Ishikawa (cell line): ENCODE data around the gene RALGAPA2.

Experiments used
- CEBPB ChIP-seq: IDR thresholded peaks from 2 replicates; pipeline ENCODE4 v1.6.1; 2012
- CREB1 ChIP-seq: IDR thresholded peaks from 2 replicates; pipeline ENCODE4 v1.6.1; 2012; ENCODE audit warnings: low read depth
- EGR1 ChIP-seq: IDR thresholded peaks from 2 replicates; pipeline ENCODE4 v1.6.1; 2012
- EP300 ChIP-seq: IDR thresholded peaks from 2 replicates; pipeline ENCODE4 v1.6.1; 2012; ENCODE audit warnings: borderline replicate concordance
- FOXM1 ChIP-seq: IDR thresholded peaks from 2 replicates; pipeline ENCODE4 v1.6.1; 2012; ENCODE audit warnings: low read depth, borderline replicate concordance
- MAX ChIP-seq: IDR thresholded peaks from 2 replicates; pipeline ENCODE4 v1.6.1; 2012
- NFIC ChIP-seq: IDR thresholded peaks from 2 replicates; pipeline ENCODE4 v1.6.1; 2012
- RAD21 ChIP-seq: IDR thresholded peaks from 2 replicates; pipeline ENCODE4 v1.6.1; 2012; ENCODE audit warnings: low read depth
- TAF1 ChIP-seq: IDR thresholded peaks from 2 replicates; pipeline ENCODE4 v1.6.1; 2012; ENCODE audit warnings: low read depth, mild to moderate bottlenecking
- TCF12 ChIP-seq: IDR thresholded peaks from 2 replicates; pipeline ENCODE4 v1.6.1; 2012; ENCODE audit warnings: low read depth
- TEAD4 ChIP-seq: IDR thresholded peaks from 2 replicates; pipeline ENCODE4 v1.6.1; 2012
- YY1 ChIP-seq: IDR thresholded peaks from 2 replicates; pipeline ENCODE4 v1.6.1; 2012; ENCODE audit warnings: low read depth
- ZBTB7A ChIP-seq: IDR thresholded peaks from 2 replicates; pipeline ENCODE4 v1.6.1; 2012; ENCODE audit warnings: low read depth
- TF ChIP-seq, protein P1 (sequence below): IDR thresholded peaks from 2 replicates; pipeline ENCODE4 v1.6.1; 2012; ENCODE audit warnings: low read depth, mild to moderate bottlenecking
- TF ChIP-seq, protein P2 (sequence below): IDR thresholded peaks from 2 replicates; pipeline ENCODE4 v1.6.1; 2012

Gene RALGAPA2

DNA sequence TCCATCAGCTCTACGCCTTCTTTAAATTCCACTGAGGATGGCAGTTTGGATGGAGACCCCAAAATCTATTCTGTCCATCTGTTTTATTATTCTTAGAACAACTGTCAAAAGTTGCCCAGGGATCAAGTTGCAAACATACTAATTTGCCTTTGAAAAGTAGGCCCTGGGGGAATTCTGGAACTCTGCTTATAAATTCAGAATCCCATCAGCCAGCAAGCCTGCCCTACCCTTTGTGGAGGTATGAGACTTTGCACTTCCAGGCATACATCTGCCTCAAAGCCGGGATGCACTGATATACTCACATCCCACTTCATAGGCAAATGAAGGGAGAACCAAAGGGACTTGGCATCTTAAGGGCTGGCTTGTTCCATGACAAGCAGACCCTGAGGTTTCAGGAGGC is 250.9 kb downstream of the RALGAPA2 start:
- no peak for TF ChIP-seq EGR1
- no peak for TF ChIP-seq TCF12
- TF ChIP-seq ZBTB7A = no peak
- TF ChIP-seq, protein P1, sequence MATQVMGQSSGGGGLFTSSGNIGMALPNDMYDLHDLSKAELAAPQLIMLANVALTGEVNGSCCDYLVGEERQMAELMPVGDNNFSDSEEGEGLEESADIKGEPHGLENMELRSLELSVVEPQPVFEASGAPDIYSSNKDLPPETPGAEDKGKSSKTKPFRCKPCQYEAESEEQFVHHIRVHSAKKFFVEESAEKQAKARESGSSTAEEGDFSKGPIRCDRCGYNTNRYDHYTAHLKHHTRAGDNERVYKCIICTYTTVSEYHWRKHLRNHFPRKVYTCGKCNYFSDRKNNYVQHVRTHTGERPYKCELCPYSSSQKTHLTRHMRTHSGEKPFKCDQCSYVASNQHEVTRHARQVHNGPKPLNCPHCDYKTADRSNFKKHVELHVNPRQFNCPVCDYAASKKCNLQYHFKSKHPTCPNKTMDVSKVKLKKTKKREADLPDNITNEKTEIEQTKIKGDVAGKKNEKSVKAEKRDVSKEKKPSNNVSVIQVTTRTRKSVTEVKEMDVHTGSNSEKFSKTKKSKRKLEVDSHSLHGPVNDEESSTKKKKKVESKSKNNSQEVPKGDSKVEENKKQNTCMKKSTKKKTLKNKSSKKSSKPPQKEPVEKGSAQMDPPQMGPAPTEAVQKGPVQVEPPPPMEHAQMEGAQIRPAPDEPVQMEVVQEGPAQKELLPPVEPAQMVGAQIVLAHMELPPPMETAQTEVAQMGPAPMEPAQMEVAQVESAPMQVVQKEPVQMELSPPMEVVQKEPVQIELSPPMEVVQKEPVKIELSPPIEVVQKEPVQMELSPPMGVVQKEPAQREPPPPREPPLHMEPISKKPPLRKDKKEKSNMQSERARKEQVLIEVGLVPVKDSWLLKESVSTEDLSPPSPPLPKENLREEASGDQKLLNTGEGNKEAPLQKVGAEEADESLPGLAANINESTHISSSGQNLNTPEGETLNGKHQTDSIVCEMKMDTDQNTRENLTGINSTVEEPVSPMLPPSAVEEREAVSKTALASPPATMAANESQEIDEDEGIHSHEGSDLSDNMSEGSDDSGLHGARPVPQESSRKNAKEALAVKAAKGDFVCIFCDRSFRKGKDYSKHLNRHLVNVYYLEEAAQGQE = no peak
- no peak for TF ChIP-seq CREB1
- TF ChIP-seq TEAD4 = no peak
- TF ChIP-seq TAF1 = no peak
- TF ChIP-seq EP300 = no peak
- TF ChIP-seq YY1 = no peak
- no peak for TF ChIP-seq RAD21
- TF ChIP-seq, protein P2, sequence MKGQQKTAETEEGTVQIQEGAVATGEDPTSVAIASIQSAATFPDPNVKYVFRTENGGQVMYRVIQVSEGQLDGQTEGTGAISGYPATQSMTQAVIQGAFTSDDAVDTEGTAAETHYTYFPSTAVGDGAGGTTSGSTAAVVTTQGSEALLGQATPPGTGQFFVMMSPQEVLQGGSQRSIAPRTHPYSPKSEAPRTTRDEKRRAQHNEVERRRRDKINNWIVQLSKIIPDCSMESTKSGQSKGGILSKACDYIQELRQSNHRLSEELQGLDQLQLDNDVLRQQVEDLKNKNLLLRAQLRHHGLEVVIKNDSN = no peak
- TF ChIP-seq CEBPB = no peak
- no peak for TF ChIP-seq NFIC

GRCh38 chr20:20459726-20460125 is 252.7 kb downstream of the RALGAPA2 start:
- TF ChIP-seq TAF1 = no peak
- no peak for TF ChIP-seq NFIC
- TF ChIP-seq FOXM1 = no peak
- TF ChIP-seq RAD21 = no peak
- TF ChIP-seq EP300 = no peak
- TF ChIP-seq EGR1 = no peak
- TF ChIP-seq ZBTB7A = no peak
- no peak for TF ChIP-seq MAX
- TF ChIP-seq, protein P2 = no peak

- TF ChIP-seq TAF1 (no peak), CREB1 (no peak), NFIC (no peak)
Observed at GRCh38 chr20:20457392-20458126, 254.9 kb downstream of the RALGAPA2 start.

- TF ChIP-seq FOXM1 (no peak), TCF12 (no peak), TAF1 (no peak)
- TF ChIP-seq, protein P2 = no peak
Observed at GRCh38 chr20:20456741-20457140, 255.7 kb downstream of the RALGAPA2 start.

DNA sequence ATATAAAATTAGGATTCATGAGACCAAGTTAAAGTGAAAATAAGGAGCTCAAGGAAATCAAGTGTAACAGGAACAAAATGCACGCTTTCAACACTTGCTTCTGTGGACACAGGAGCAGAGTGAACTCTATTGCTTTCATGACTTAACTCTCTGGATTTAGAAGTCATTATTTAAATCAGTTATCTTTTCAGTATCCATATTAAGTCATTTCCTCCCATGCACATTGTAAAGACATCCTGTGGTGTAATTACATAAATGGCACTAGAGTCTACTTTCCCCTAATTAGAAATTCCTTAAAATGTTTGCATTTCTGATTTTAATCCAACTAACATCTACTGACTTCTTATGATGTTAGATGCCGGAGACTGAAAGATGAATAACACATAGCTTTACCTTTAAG is 256.5 kb downstream of the RALGAPA2 start:
- TF ChIP-seq TAF1 = no peak
- no peak for TF ChIP-seq YY1
- TF ChIP-seq TEAD4 = no peak
- TF ChIP-seq, protein P1 = no peak
- TF ChIP-seq EP300 = no peak

DNA sequence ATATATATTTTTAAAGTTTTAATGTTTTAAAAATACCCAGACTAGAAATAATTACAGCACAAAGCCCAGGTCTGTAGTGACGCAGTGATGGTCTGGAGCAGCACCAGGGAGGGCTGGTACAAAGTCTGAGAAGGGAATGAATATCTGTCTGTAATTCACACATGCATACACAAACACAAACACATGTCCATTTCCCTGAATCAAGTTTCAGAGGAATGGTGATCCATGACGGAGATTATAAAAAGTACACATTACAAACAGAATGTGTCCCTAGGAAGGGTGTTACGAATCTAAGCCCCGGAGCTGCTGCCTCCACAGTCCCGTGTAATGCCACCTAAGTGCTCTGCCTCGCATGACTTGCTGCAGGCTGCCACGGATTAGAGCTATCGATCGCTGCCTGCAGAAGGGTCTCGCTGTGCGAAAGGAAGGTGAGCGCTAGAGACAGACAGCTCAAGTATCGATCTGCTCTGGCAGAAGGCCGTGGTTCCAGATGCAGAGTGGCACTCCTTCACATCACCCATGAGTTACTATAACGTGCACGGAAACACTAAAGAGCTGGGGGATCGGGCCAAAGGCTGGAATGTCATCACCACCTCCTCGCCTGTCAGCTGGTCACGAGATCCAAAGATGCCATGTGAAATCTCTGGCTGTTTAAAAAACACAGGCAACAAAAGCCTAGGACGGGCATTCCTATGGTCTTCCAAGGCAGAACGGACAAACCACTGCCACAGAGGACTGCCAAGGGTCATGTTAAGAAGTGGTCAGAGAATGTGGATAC is 257.4 kb downstream of the RALGAPA2 start:
- TF ChIP-seq, protein P2 = no peak
- TF ChIP-seq NFIC (no peak), ZBTB7A (no peak), CEBPB (no peak), EGR1 (no peak), CREB1 (no peak), TCF12 (no peak), FOXM1 (no peak), RAD21 (no peak), YY1 (no peak), TAF1 (no peak), MAX (no peak), EP300 (no peak), TEAD4 (no peak)
- TF ChIP-seq, protein P1 = no peak
